GM21515 (cell line): ENCODE results near the gene JDP2.
"Not testable (repeated sequence)": the region's sequence is repeated elsewhere in the genome, so short reads cannot be mapped to it uniquely, and the experiment has no call there.

Experiments
- ATAC-seq: cut with Tn5 transposase; IDR thresholded peaks from one replicate; pipeline ENCODE4 v1.9.1; 2021; ENCODE audit not compliant: unreplicated experiment

JDP2 gene

GRCh38 chr14:75454963-75455546, 27.2 kb downstream of the JDP2 start:
- ATAC-seq = no peak

- no peak for ATAC-seq
Observed at GRCh38 chr14:75456069-75456996, 28.5 kb downstream of the JDP2 start.

- ATAC-seq = no peak
Observed at GRCh38 chr14:75456997-75457335, 29.1 kb downstream of the JDP2 start.

- no peak for ATAC-seq
Observed at GRCh38 chr14:75457648-75458165, 29.9 kb downstream of the JDP2 start.

GRCh38 chr14:75458305-75458704, 30.5 kb downstream of the JDP2 start:
- ATAC-seq = no peak

GRCh38 chr14:75459099-75459741, 31.4 kb downstream of the JDP2 start:
- no peak for ATAC-seq

- ATAC-seq = no peak
Observed at GRCh38 chr14:75459791-75460190, 32.0 kb downstream of the JDP2 start.

GRCh38 chr14:75460394-75460793, 32.6 kb downstream of the JDP2 start:
- no peak for ATAC-seq

GRCh38 chr14:75461303-75461702, 33.5 kb downstream of the JDP2 start:
- no peak for ATAC-seq

GRCh38 chr14:75461755-75462349, 34.0 kb downstream of the JDP2 start:
- ATAC-seq = no peak

- ATAC-seq = no peak
Observed at GRCh38 chr14:75464626-75465025, 36.8 kb downstream of the JDP2 start.

- no peak for ATAC-seq
Observed at GRCh38 chr14:75467763-75468162, 39.9 kb downstream of the JDP2 start.

GRCh38 chr14:75469164-75469563, 41.3 kb downstream of the JDP2 start:
- no peak for ATAC-seq

- no peak for ATAC-seq
Observed at GRCh38 chr14:75469606-75470237, 41.9 kb downstream of the JDP2 start.

GRCh38 chr14:75470238-75470797, 42.5 kb downstream of the JDP2 start:
- no peak for ATAC-seq

GRCh38 chr14:75471059-75471458, 43.2 kb downstream of the JDP2 start:
- no peak for ATAC-seq

GRCh38 chr14:75474127-75474526, 46.3 kb downstream of the JDP2 start:
- not testable (repeated sequence) for ATAC-seq

GRCh38 chr14:75476274-75476995, 48.6 kb downstream of the JDP2 start:
- no peak for ATAC-seq

- no peak for ATAC-seq
Observed at GRCh38 chr14:75477881-75478280, 50.1 kb downstream of the JDP2 start.
